GM20000 (cell line): ENCODE measurements around the gene PIGO.

Source experiments
- DNase-seq: peaks from one replicate; pipeline ENCODE4 v3.0.0; 2012; ENCODE audit warnings: low spot score
- CTCF ChIP-seq: IDR thresholded peaks from 2 replicates; pipeline ENCODE4 v1.5.1; 2012; ENCODE audit warnings: mild to moderate bottlenecking, control low read depth; ENCODE audit errors: extremely low read depth, missing control alignments

Gene PIGO

GRCh38 chr9:35074791-35075190 is 21.6 kb downstream of the PIGO start:
- TF ChIP-seq CTCF, result no peak

GRCh38 chr9:35074141-35074540 is 22.2 kb downstream of the PIGO start:
- no peak for DNase-seq
- no peak for TF ChIP-seq CTCF

More at GRCh38 chr9:35074791-35075190, 21.6 kb downstream of the PIGO start:
- no peak for DNase-seq

GRCh38 chr9:35073279-35073612 is 23.1 kb downstream of the PIGO start:
- no peak for TF ChIP-seq CTCF
- DNase-seq, result no peak

- DNase-seq, result peak; percentile 99
- TF ChIP-seq CTCF, result no peak
Measured at GRCh38 chr9:35072461-35073278, 23.7 kb downstream of the PIGO start, which contains the start of gene VCP. VCP (minus strand) TSS chr9:35072625; CDS start chr9:35072353, 272 bp downstream.

GRCh38 chr9:35071814-35072460 is 24.5 kb downstream of the PIGO start:
- peak; percentile 10 for TF ChIP-seq CTCF
- peak; percentile 91 for DNase-seq

GRCh38 chr9:35070823-35071813 is 25.3 kb downstream of the PIGO start:
- DNase-seq, result no peak
- no peak for TF ChIP-seq CTCF

GRCh38 chr9:35069020-35069419 is 27.4 kb downstream of the PIGO start:
- no peak for TF ChIP-seq CTCF
- DNase-seq, result no peak
